Effector memory CD8-positive, alpha-beta T cell (primary cell): ENCODE results near the gene SSR1.
"Not testable (repeated sequence)": the region's sequence is repeated elsewhere in the genome, so short reads cannot be mapped to it uniquely, and the experiment has no call there.

ENCODE experiments used
- ATAC-seq: fragments of 150-1000 bp; cut with Tn5 transposase; replicated peaks from 2 replicates; pipeline ENCODE4 v1.10.0; 2021; ENCODE audit warnings: mild to moderate bottlenecking, moderate library complexity
- DNase-seq, 3 experiments: peaks; one replicate each; pipeline ENCODE4 v3.0.0; 2021
- H3K27ac Mint-ChIP-seq, 2 donors: one replicate each; pipeline ENCODE4 v1.8.0; 2022; ENCODE audit warnings: mild to moderate bottlenecking in 2 of 2, mixed read lengths in 2 of 2, moderate library complexity in 2 of 2
- H3K27me3 Mint-ChIP-seq, 2 donors: one replicate each; pipeline ENCODE4 v1.8.0; 2022; ENCODE audit warnings: mixed read lengths in 2 of 2
- H3K36me3 Mint-ChIP-seq: one replicate; pipeline ENCODE4 v1.8.0; 2022; ENCODE audit warnings: mild to moderate bottlenecking, moderate library complexity, mixed read lengths; ENCODE audit not compliant: insufficient read depth
- H3K4me1 Mint-ChIP-seq, 2 donors: one replicate each; pipeline ENCODE4 v1.8.0; 2022; ENCODE audit warnings: low read depth in 2 of 2, mixed read lengths in 2 of 2
- H3K4me3 Mint-ChIP-seq, 2 donors: one replicate each; pipeline ENCODE4 v1.8.0; 2022; ENCODE audit warnings: mild to moderate bottlenecking in 2 of 2, mixed read lengths in 2 of 2, moderate library complexity in 2 of 2
- H3K9me3 Mint-ChIP-seq, 2 donors: one replicate each; pipeline ENCODE4 v1.8.0; 2022; ENCODE audit warnings: mixed read lengths in 2 of 2
- total RNA-seq, 9 experiments: gene quantifications; one replicate each; lab custom pipeline; 2026; lab: John Stamatoyannopoulos, UW

Gene SSR1
- total RNA-seq: 104 to 259 (median 166) reads per million in 9 experiments

DNA sequence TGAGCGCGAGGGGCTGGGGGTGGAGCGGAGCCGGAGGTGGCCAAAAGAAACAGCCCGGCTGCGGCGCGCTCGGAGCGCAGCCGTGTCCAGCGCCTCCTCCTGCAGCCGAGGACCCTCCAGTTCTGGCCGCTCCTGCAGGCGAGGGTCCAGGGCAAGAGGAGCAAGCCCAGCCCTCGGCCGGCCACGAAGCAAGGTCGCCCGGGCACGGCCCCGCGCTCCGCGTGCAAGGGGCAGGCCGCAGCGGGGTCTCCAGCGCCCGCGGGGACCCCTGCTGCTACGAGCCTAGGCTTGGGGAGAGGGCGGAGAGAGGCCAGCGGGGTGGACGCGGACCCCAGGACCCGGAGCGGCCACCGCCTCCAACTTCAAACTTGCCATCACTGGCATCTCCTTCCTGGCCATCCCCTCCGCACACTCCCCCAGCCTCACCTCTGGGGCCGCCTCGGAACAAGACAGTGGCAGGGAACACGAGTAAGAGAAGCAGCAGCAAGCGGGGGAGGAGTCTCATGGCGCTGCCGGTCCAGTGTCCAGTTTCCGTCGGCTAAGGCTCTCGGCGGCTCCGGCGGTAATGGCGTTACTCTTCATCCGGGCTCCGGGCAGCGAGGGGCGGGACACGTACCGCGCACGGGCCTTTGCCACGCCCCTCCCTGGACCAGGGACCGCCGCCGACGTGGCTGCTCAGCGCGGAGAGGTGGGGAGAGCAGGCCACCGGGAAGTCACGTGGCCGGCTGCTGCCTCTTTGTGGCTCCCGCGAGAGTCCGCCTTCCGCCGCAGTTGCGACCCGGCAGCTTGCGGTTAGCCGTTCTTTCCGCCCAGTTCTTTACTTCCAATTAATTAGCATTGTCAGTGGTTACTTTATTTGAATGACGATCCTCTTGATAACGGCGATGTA, at the start of gene SSR1:
TSS of gene SSR1 (minus strand) at position 584 of the 889 bp plus-strand sequence. CDS start at position 505, 79 bp downstream.
- peaks cover 24 to 40% of the 10 kb centered on the region in 2 donors for H3K4me1 Mint-ChIP-seq

DNA sequence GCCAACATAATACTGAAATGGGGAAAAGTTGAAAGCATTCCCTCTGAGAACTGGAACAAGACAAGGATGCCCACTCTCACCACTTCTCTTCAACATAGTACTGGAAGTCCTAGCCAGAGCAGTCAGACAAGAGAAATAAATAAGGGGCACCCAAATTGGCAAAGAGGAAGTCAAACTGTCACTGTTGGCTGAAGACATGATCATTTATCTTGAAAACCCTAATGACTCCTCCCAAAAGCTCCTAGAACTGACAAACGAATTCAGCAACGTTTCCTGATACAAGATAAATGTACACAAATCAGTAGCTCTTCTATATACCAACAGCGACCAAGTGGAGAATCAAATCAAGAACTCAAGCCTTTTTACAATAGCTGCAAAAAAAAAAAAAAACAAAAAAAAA, 38.9 kb upstream of the SSR1 start:
- H3K9me3 Mint-ChIP-seq, DNase-seq, H3K27ac Mint-ChIP-seq, H3K4me3 Mint-ChIP-seq, H3K4me1 Mint-ChIP-seq, ATAC-seq, H3K36me3 Mint-ChIP-seq: not testable (repeated sequence)
- H3K27me3 Mint-ChIP-seq: peaks cover 44 to 58% of the 10 kb centered on the region in 2 donors

More for the DNA sequence above, at the start of gene SSR1:
- peak; percentile 96 for ATAC-seq
- Mint-ChIP-seq H3K27ac (peak within 1 kb of the TSS; percentile 94 to 96), H3K4me3 (peak within 1 kb of the TSS; percentile 93 to 99), H3K9me3 (no peaks in the 10 kb centered on the region), H3K27me3 (no peaks in the 10 kb centered on the region), H3K36me3 (peaks cover 40% of the 10 kb centered on the region)
- DNase-seq: peak; percentile 90 to 92 (median 92)

DNA sequence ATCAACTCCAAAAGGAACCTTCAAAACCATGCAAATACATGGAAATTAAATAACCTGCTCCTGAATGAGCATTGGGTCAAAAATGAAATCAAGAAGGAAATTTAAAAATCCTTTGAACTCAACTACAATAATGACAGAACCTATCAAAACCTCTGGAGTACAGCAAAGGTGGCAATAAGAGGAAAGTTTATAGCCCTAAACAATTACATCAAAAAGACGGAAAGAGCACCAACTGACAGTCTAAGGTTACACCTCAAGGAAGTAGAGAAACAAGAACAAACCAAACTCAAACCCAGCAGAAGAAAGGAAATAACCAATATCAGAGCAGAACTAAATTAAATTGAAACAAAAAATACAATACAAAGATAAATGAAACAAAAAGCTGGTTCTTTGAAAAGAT, 37.6 kb upstream of the SSR1 start:
- peaks cover 44 to 58% of the 10 kb centered on the region in 2 donors for H3K27me3 Mint-ChIP-seq
- H3K4me1 Mint-ChIP-seq, H3K27ac Mint-ChIP-seq, ATAC-seq, H3K9me3 Mint-ChIP-seq, DNase-seq, H3K4me3 Mint-ChIP-seq, H3K36me3 Mint-ChIP-seq: not testable (repeated sequence)

DNA sequence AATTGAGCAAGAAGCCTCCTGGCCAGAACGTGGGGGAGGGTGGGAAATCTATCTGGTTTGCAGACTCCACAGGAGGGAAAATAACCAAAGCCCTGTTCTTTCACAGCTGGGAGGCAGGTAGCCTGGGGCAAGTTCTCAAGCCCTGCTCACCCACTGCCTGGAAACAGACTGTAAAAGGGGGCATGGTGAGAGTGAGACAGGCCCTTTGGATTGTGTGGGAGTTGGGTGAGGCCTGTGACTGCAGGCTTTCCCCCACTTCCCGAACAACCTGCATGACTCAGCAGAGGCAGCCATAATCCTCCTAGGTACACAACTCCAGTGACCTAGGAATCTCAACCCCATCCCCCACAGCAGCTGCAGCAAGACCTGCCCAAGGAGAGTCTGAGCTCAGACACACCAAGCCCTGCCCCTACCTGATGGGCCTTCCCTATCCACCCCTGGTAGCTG, 34.6 kb upstream of the SSR1 start:
- not testable (repeated sequence) for H3K36me3 Mint-ChIP-seq, H3K4me1 Mint-ChIP-seq, DNase-seq, H3K4me3 Mint-ChIP-seq, H3K9me3 Mint-ChIP-seq, H3K27ac Mint-ChIP-seq, ATAC-seq
- H3K27me3 Mint-ChIP-seq: peaks cover 59% of the 10 kb centered on the region in 2 donors

DNA sequence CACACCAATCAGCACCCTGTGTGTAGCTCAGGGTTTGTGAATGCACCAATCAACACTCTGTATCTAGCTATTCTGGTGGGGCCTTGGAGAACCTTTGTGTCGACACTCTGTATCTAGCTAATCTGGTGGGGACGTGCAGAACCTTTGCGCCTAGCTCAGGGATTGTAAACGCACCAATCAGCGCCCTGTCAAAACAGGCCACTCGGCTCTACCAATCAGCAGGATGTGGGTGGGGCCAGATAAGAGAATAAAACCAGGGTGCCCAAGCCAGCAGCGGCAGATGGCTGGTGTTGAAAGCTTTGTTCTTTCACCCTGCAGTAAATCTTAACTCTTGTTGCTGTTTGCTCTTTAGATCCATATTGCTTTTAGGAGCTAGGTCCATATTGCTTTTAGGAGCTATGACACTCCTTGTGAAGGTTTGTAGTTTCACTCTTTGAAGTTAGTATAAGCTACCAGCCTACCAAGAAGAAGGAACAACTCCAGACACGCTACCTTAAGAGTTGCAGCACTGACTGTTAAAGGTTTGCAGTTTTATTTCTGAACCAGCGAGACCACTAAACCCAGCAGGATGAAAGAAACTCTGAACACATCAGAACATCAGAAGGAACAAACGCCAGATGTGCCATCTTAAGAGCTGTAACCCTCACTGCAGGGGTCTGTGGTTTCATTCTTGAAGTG, 31.9 kb upstream of the SSR1 start:
- H3K4me3 Mint-ChIP-seq, H3K36me3 Mint-ChIP-seq, H3K4me1 Mint-ChIP-seq, H3K9me3 Mint-ChIP-seq, DNase-seq, H3K27ac Mint-ChIP-seq, ATAC-seq: not testable (repeated sequence)
- H3K27me3 Mint-ChIP-seq: peaks cover 40 to 55% of the 10 kb centered on the region in 2 donors

DNA sequence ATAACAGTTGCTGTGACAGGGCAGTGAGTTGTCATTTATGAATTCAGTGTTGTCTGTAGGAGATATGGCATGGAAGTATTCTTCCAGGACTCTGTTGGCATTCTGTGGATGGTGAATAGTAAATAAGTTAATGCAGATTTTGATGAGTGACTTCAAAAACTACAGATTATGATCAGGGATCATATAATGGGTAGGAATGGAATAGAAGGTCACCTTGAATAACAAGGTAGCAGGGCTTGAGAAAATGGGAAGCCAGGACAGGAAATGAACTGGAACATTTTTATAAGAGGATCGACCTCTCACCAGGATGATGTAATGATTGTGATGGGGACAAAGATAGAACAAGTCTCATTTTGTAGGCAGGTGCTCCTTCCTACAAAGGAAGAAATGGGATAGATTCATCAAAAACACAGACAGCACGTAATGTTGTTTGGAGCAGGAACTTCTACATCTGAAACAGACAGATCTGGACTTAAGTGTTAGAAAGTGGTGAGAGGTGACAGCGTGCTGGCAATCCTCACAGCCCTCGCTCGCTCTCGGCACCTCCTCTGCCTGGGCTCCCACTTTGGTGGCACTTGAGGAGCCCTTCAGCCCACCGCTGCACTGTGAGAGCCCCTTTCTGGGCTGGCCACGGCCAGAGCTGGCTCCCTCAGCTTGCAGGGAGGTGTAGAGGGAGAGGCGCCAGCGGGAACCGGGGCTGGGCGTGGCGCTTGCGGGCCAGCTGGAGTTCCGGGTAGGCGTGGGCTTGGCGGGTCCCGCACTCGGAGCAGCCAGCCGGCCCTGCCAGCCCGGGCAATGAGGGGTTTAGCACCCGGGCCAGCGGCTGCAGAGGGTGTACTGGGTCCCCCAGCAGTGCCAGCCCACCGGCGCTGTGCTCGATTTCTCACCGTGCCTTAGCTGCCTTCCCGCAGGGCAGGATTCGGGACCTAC, 30.8 kb upstream of the SSR1 start:
- Mint-ChIP-seq H3K9me3 (no peaks in the 10 kb centered on the region), H3K4me1 (no peaks in the 10 kb centered on the region), H3K36me3 (peaks cover 3% of the 10 kb centered on the region), H3K27ac (no peak overlapping the region), H3K4me3 (peak overlapping the region in 1 of 2 donors; percentile 59), H3K27me3 (peaks cover 33 to 55% of the 10 kb centered on the region in 2 donors)
- ATAC-seq (no peak), DNase-seq (no peak)

DNA sequence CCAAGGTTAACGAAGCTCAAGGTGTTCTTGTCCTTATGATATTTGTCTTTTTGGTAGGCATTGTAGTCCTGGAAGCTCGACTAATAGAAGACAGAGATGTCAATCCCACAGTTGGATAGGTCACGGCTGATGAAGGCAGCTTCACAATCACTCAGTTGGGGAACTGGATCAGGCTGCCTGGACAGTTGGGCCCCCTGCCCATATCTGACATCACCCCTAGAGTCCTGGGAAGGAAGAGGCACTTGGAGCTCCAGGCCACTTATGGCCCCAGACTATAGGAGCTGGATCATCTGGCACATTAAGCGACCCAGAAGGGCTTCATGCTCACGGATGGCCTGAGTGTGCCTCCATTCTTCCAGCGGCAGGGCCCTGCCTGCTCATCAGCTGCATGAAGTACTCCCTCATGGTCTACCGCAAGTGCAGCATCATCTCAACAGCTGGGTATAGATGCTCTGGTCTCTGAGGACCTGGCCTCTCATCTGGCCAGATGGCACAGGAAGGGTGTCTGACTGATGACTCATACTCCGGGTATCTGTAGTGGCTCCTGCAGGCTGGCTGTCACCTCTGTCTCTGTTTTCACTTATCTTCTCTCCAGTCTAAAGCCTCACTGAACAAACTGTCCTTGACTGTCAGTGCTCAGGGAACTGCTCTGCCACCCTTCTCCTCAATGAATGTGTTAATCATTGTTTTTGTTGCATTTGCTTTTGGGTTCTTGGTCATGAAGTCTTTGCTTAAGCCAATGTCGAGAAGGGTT, 29.2 kb upstream of the SSR1 start:
- Mint-ChIP-seq H3K9me3 (no peaks in the 10 kb centered on the region), H3K4me1 (no peaks in the 10 kb centered on the region), H3K36me3 (peaks cover 3% of the 10 kb centered on the region), H3K27me3 (peaks cover 27 to 48% of the 10 kb centered on the region in 2 donors), H3K27ac (no peak overlapping the region), H3K4me3 (no peak overlapping the region)
- ATAC-seq (no peak), DNase-seq (no peak)

DNA sequence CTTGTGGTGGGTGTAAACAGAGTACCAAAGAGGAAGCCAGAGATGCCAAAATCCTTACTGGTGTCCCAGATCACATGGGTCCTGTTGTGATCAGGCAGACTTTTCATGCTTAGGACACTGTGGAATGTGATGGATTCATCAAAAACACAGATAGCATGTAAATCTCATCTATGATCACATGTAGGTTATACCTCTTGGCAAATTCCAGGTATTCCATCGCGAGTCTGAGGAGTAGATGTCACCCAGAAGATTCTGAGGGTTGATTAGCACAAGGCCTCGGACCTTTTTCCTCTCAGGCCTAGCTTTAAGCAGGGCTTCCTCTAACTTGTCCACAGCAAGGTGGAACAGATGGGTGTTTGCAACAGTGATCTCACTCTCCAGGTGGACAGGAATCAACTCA, 28.3 kb upstream of the SSR1 start:
- no peak overlapping the region for H3K27ac Mint-ChIP-seq
- no peaks in the 10 kb centered on the region for H3K4me1 Mint-ChIP-seq
- no peak for DNase-seq
- H3K36me3 Mint-ChIP-seq: peaks cover 3% of the 10 kb centered on the region
- no peak overlapping the region for H3K4me3 Mint-ChIP-seq
- no peak for ATAC-seq
- H3K9me3 Mint-ChIP-seq: no peaks in the 10 kb centered on the region
- peaks cover 27 to 48% of the 10 kb centered on the region in 2 donors for H3K27me3 Mint-ChIP-seq

DNA sequence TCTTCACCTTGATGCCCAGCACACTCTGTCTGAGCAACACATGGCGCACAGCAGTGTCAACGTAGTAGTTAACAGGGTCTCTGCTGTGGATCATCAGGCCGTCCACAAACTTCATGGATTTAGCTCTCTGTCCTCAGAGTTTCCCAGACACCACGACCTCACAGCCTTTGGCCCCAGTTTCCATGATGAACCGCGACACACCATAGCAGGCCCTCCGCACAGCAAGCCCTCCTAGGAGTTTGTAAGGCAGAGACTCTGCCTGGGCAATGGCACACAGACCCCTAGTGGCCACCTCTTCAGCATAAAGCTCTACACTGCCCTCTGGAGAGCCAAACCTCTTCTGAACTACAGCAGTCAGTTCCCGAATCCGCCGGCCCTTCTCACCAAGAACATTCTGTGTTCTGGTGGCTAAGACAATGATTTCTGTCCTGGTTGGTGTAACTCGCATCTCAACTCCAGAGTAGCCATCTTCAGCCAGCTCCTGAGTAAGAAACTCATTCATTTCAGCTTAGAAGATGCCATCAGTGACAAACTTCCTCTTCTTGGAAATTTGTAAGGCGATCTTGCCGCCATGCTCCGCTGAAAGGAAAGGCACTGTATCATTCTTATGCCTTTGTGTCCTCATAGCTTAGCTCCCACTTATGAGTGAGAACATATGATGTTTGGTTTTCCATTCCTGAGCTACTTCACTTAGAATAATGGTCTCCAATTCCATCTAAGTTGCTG, 26.2 kb upstream of the SSR1 start:
- H3K27ac Mint-ChIP-seq, H3K36me3 Mint-ChIP-seq, H3K4me3 Mint-ChIP-seq, H3K4me1 Mint-ChIP-seq, H3K9me3 Mint-ChIP-seq: not testable (repeated sequence)
- DNase-seq (peak in 1 of 3 experiments; percentile 14), ATAC-seq (peak; percentile 47)
- H3K27me3 Mint-ChIP-seq: peaks cover 27 to 48% of the 10 kb centered on the region in 2 donors

DNA sequence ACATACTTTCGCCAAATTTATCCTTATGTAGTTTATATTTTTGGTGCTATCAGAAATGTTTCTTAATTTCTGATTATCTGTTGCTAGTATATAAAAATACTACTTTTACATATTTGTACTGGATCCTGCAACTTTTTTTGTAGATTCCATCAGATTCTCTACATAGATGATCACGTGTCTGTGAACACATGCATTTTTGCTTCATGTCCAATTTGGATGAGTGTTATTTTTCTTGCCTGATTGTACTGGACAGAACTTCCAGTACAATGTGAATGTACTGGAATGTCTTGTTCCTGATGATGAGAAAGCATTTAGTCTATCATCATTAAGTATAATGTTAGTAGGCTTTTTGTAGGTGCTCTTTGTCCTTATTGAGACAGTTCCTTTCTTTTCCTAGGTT, 25.0 kb upstream of the SSR1 start:
- H3K4me1 Mint-ChIP-seq: no peaks in the 10 kb centered on the region
- ATAC-seq (no peak), DNase-seq (no peak)
- H3K36me3 Mint-ChIP-seq: peaks cover 3% of the 10 kb centered on the region
- H3K4me3 Mint-ChIP-seq: no peak overlapping the region
- peaks cover 17 to 37% of the 10 kb centered on the region in 2 donors for H3K27me3 Mint-ChIP-seq
- no peaks in the 10 kb centered on the region for H3K9me3 Mint-ChIP-seq
- H3K27ac Mint-ChIP-seq: no peak overlapping the region

DNA sequence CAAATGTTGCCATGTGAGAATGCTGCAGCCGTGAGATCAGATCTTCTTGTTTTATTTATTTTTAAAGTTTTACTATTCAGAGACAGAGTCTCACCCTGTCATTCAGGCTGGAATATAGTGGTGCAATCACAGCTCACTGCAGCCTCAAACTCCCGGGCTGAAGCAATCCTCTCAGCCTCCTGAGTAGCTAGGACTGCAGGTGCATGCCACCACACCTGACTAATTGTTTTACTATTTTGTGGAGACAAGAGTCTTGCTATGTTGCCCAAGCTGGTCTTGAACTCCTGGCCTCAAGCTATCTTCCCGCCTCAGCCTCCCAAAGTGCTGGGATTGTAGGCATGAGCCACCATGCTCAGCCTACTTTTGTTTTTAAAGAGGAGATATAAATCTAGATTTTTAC, 22.5 kb upstream of the SSR1 start:
- peaks cover 10 to 19% of the 10 kb centered on the region in 2 donors for H3K27me3 Mint-ChIP-seq
- H3K27ac Mint-ChIP-seq: no peak overlapping the region

DNA sequence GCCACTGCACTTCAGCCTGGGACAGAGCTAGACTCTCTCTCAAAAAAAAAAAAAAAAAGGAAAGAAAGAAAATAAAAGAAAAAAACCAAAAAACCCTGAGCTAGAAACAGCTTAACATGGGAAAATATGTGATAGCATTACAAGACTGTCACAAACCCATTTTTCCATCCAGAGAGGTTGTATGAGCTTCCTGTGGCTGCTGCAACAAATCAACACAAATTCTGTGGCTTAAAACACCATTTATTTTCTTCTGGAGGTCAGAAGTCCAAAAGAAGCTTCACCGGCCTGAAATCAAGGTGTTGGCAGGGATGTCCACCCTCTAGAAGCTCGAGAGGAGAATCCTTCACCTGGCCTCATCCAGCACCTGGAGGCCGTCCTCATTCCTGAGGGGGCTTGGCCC, 21.7 kb upstream of the SSR1 start:
- no peak for DNase-seq
- no peak overlapping the region for H3K4me3 Mint-ChIP-seq
- no peak overlapping the region for H3K27ac Mint-ChIP-seq

More for the DNA sequence above, 22.5 kb upstream of the SSR1 start:
- ATAC-seq (no peak), DNase-seq (no peak)
- H3K4me1 Mint-ChIP-seq: no peaks in the 10 kb centered on the region
- H3K36me3 Mint-ChIP-seq: peaks cover 3% of the 10 kb centered on the region
- no peak overlapping the region for H3K4me3 Mint-ChIP-seq
- no peaks in the 10 kb centered on the region for H3K9me3 Mint-ChIP-seq

More for the DNA sequence above, 21.7 kb upstream of the SSR1 start:
- no peaks in the 10 kb centered on the region for H3K4me1 Mint-ChIP-seq
- peaks cover 3% of the 10 kb centered on the region for H3K36me3 Mint-ChIP-seq
- no peaks in the 10 kb centered on the region for H3K9me3 Mint-ChIP-seq
- ATAC-seq: no peak
- H3K27me3 Mint-ChIP-seq: peaks cover 10 to 16% of the 10 kb centered on the region in 2 donors
